C4-2B (cell line): ENCODE measurements around the gene SAXO2.
"Not testable (repeated sequence)": the region's sequence is repeated elsewhere in the genome, so short reads cannot be mapped to it uniquely, and the experiment has no call there.

ENCODE experiments used
- ZFX ChIP-seq: fragments of 450-650 bp; IDR thresholded peaks from 2 replicates; pipeline ENCODE4 v1.6.1; 2017
- TF ChIP-seq, protein P1 (sequence below): fragments of 450-650 bp; conservative IDR thresholded peaks from 2 replicates; pipeline ENCODE4 v1.5.1; 2017; ENCODE audit warnings: mild to moderate bottlenecking

GRCh38 chr15:82325646-82326045, 63.0 kb downstream of the SAXO2 start:
- TF ChIP-seq, protein P1, sequence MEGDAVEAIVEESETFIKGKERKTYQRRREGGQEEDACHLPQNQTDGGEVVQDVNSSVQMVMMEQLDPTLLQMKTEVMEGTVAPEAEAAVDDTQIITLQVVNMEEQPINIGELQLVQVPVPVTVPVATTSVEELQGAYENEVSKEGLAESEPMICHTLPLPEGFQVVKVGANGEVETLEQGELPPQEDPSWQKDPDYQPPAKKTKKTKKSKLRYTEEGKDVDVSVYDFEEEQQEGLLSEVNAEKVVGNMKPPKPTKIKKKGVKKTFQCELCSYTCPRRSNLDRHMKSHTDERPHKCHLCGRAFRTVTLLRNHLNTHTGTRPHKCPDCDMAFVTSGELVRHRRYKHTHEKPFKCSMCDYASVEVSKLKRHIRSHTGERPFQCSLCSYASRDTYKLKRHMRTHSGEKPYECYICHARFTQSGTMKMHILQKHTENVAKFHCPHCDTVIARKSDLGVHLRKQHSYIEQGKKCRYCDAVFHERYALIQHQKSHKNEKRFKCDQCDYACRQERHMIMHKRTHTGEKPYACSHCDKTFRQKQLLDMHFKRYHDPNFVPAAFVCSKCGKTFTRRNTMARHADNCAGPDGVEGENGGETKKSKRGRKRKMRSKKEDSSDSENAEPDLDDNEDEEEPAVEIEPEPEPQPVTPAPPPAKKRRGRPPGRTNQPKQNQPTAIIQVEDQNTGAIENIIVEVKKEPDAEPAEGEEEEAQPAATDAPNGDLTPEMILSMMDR = not testable (repeated sequence)
- TF ChIP-seq ZFX = not testable (repeated sequence)
